ENCODE data around the gene ATRX.
"Not testable (repeated sequence)": the region's sequence is repeated elsewhere in the genome, so short reads cannot be mapped to it uniquely, and the experiment has no call there.

ATRX gene

GRCh38 chrX:77621453-77621852 is 164.6 kb downstream of the ATRX start:
- DNase-seq (ENCODE audit: low read depth) = not testable (repeated sequence)

- DNase-seq (ENCODE audit: low read depth) = no peak
These were observed 168.8 kb downstream of the ATRX start for GRCh38 chrX:77617206-77617605.

- DNase-seq (ENCODE audit: low read depth) = no peak
These were observed 182.2 kb downstream of the ATRX start for GRCh38 chrX:77603635-77604336.

- DNase-seq (ENCODE audit: low read depth) = no peak
These were observed 188.5 kb downstream of the ATRX start for GRCh38 chrX:77597511-77597910.

GRCh38 chrX:77597090-77597489 is 188.9 kb downstream of the ATRX start:
- DNase-seq (ENCODE audit: low read depth) = no peak

- DNase-seq (ENCODE audit: low read depth) = no peak
These were observed 190.2 kb downstream of the ATRX start for GRCh38 chrX:77595848-77596247.

GRCh38 chrX:77572322-77572721 is 213.7 kb downstream of the ATRX start:
- no peak for DNase-seq (ENCODE audit: low read depth)

GRCh38 chrX:77565278-77565677 is 220.7 kb downstream of the ATRX start:
- DNase-seq (ENCODE audit: low read depth) = no peak

GRCh38 chrX:77564823-77565222 is 221.2 kb downstream of the ATRX start:
- DNase-seq (ENCODE audit: low read depth) = no peak

GRCh38 chrX:77561372-77561771 is 224.6 kb downstream of the ATRX start:
- no peak for DNase-seq (ENCODE audit: low read depth)

- no peak for DNase-seq (ENCODE audit: low read depth)
These were observed 229.7 kb downstream of the ATRX start for GRCh38 chrX:77556276-77556675.

- DNase-seq (ENCODE audit: low read depth) = no peak
These were observed 237.3 kb downstream of the ATRX start for GRCh38 chrX:77548751-77549150.

- not testable (repeated sequence) for DNase-seq (ENCODE audit: low read depth)
These were observed 246.2 kb downstream of the ATRX start for GRCh38 chrX:77539778-77540177.

- DNase-seq (ENCODE audit: low read depth) = not testable (repeated sequence)
These were observed 254.8 kb downstream of the ATRX start for GRCh38 chrX:77531261-77531660.

- DNase-seq (ENCODE audit: low read depth) = no peak
These were observed 258.0 kb downstream of the ATRX start for GRCh38 chrX:77528034-77528433.

- DNase-seq (ENCODE audit: low read depth) = no peak
These were observed 258.6 kb downstream of the ATRX start for GRCh38 chrX:77527233-77528001.

- DNase-seq (ENCODE audit: low read depth) = no peak
These were observed 266.3 kb downstream of the ATRX start for GRCh38 chrX:77519765-77520164.

GRCh38 chrX:77514177-77514576 is 271.8 kb downstream of the ATRX start:
- DNase-seq (ENCODE audit: low read depth) = no peak

- DNase-seq (ENCODE audit: low read depth) = no peak
These were observed 276.0 kb downstream of the ATRX start for GRCh38 chrX:77510007-77510406.

- no peak for DNase-seq (ENCODE audit: low read depth)
These were observed 280.8 kb downstream of the ATRX start for GRCh38 chrX:77505227-77505626.

GRCh38 chrX:77502951-77503525 is 283.0 kb downstream of the ATRX start:
- no peak for DNase-seq (ENCODE audit: low read depth)

GRCh38 chrX:77500164-77500563 is 285.9 kb downstream of the ATRX start:
- DNase-seq (ENCODE audit: low read depth) = not testable (repeated sequence)

Measured in stimulated activated CD4-positive, alpha-beta T cell treated with anti-CD3 and anti-CD28 coated beads, Interleukin-2, amount 100 ng/mL, for 4 hours (primary cell).